ENCODE measurements around the gene UST. TPM values are rescaled to one million over a fixed set of nuclear protein-coding genes. Genes with fewer than 3 reads are reported as not detected.
"Not testable (repeated sequence)": the region's sequence is repeated elsewhere in the genome, so short reads cannot be mapped to it uniquely, and the experiment has no call there.

The UST gene
- total RNA-seq, 2 experiments from 2014 or later, result 1.5 to 2.3 TPM

DNA sequence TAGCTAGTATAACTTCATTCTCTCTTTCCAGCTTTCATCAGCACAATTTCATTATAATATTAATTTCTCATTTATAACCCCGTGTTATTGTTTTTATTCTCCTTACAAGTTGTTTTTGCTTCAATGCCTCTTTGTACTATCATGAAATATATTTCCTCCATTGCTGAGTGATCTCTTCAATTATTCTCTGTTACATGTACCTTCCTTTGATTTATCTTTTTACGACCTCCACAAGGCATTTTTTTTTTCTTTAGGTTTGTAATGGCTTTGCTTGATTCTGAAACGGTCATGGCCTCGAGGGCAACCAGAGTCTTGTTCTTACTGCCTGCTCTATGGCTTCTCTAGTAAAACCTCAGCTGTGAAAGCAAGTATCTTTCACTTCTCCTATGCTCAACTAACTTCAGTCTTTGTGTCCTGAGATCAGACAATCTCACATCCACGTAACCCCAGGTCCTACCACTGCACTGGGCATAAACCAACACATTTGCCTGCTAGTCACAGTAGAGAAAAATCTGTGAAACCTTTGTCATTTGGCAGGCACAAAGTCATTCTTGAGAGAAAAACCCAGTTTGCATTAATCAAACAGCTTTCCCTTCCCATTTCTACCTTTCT is 119.9 kb downstream of the UST start:
- H3K4me3 Mint-ChIP-seq, result no peak overlapping the region
- peaks cover 38% of the 10 kb centered on the region for H3K4me1 Mint-ChIP-seq

DNA sequence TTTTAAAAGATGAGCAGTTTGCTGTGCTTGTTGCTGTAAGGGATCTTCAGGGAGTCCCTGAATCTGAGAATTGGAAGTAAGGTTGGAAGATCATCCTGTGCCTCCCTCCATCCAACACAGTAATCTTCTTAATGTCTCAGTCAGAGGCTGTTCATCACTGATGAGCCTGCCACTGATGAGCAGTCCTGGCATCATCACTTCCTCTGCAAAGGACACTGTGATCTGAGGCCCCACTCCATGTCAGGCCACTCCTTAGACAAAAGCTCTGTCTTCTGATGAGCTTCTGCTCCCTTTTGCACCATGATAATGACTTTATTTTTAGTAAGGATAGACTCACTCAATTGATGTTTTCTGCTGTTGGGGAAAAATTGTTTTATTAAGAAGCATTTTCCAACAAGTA is 121.0 kb downstream of the UST start:
- Mint-ChIP-seq H3K27ac (peak overlapping the region; percentile 75), H3K4me1 (peaks cover 39% of the 10 kb centered on the region), H3K9me3 (ENCODE audit: low read depth) (peaks cover 2% of the 10 kb centered on the region), H3K4me3 (peak overlapping the region; percentile 34), H3K27me3 (no peaks in the 10 kb centered on the region), H3K36me3 (peaks cover 3% of the 10 kb centered on the region)
- DNase-seq, result no peak
- ATAC-seq, result peak; percentile 76
- CTCF ChIA-PET, result no interaction called here

More for the DNA sequence above, 119.9 kb downstream of the UST start:
- peaks cover 2% of the 10 kb centered on the region for H3K36me3 Mint-ChIP-seq
- no peaks in the 10 kb centered on the region for H3K27me3 Mint-ChIP-seq
- H3K27ac Mint-ChIP-seq, result no peak overlapping the region
- CTCF ChIA-PET, result interaction anchor here (0.9 kb wide), 1 partner anchor 109 kb away, joined by 3 read pairs; no protein-coding TSS in a partner anchor
- peaks cover 2% of the 10 kb centered on the region for H3K9me3 Mint-ChIP-seq (ENCODE audit: low read depth)
- ATAC-seq (no peak), DNase-seq (no peak)

DNA sequence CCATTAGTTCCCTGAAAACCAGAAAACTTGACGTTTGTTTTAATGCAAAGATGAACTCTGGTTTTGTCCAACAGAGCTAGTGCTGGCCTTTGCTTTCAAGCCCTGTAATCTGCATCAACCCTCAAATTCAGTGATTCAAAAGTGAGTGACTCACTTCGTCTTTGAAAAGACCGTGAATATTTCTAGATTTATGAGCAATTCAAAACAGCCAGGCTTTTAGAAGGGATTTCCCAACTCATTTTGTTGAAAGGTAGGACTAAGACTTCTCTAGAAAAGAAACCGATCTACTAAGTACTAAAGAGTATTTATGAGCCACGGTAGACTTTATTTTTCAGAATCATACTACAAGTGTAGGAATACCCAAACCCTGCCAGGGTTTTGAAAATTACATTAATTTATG is 121.5 kb downstream of the UST start:
- Mint-ChIP-seq H3K9me3 (ENCODE audit: low read depth) (no peaks in the 10 kb centered on the region), H3K4me1 (peaks cover 39% of the 10 kb centered on the region), H3K27me3 (no peaks in the 10 kb centered on the region), H3K4me3 (peak overlapping the region; percentile 34), H3K27ac (peak overlapping the region; percentile 75), H3K36me3 (peaks cover 2% of the 10 kb centered on the region)
- no peak for ATAC-seq
- DNase-seq, result no peak
- CTCF ChIA-PET, result no interaction called here

DNA sequence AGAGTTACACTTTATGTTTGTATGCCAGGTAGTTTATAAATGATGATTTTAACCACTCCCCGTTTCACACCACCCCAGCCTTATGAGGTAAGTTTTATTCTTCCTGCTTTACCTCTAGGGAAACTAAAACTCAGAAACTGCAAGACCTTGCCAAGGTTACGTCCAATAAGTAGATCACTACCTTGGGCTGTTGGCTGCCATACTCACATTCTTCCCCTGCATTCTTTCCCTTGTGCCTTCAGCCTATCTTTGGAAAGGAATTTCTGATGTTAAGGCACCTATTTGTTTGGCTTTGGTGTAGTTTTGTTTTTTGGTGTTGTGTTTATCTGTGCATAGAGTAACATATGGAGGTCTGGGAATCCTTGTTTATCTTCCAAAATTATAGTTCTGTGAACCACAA is 122.1 kb downstream of the UST start:
- CTCF ChIA-PET, result interaction anchor here (0.7 kb wide), 1 partner anchor 12 kb away, joined by 3 read pairs; no protein-coding TSS in a partner anchor
- ATAC-seq, result no peak
- Mint-ChIP-seq H3K27ac (peak overlapping the region; percentile 75), H3K4me1 (peaks cover 39% of the 10 kb centered on the region), H3K9me3 (ENCODE audit: low read depth) (no peaks in the 10 kb centered on the region), H3K36me3 (peaks cover 2% of the 10 kb centered on the region), H3K4me3 (peak overlapping the region; percentile 20), H3K27me3 (no peaks in the 10 kb centered on the region)
- DNase-seq, result no peak

DNA sequence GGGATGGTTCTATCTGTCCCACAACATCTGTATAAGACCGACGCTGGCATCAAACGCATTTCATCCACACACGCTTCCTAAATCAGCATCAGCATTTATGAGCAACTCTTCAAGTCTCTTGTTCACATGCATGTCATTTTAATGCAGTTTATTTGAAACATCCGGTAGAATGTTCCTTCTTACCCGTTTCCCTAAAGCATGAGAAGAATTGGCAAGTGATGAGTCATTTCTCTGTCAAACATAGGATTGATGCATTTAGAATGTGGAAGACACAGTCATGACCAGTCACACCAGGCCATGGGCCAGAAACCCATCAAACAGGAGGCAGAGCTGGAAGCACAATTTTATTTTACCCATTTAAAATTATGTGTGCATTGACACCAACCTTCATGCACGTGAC is 122.8 kb downstream of the UST start:
- no peaks in the 10 kb centered on the region for H3K27me3 Mint-ChIP-seq
- peaks cover 39% of the 10 kb centered on the region for H3K4me1 Mint-ChIP-seq
- DNase-seq (no peak), ATAC-seq (no peak)
- peaks cover 2% of the 10 kb centered on the region for H3K36me3 Mint-ChIP-seq
- no peaks in the 10 kb centered on the region for H3K9me3 Mint-ChIP-seq (ENCODE audit: low read depth)
- H3K4me3 Mint-ChIP-seq, result no peak overlapping the region
- CTCF ChIA-PET, result interaction anchor here (0.7 to 1.0 kb wide), 3 partner anchors 10 to 118 kb away, joined by 3 read pairs; no protein-coding TSS in a partner anchor
- no peak overlapping the region for H3K27ac Mint-ChIP-seq

DNA sequence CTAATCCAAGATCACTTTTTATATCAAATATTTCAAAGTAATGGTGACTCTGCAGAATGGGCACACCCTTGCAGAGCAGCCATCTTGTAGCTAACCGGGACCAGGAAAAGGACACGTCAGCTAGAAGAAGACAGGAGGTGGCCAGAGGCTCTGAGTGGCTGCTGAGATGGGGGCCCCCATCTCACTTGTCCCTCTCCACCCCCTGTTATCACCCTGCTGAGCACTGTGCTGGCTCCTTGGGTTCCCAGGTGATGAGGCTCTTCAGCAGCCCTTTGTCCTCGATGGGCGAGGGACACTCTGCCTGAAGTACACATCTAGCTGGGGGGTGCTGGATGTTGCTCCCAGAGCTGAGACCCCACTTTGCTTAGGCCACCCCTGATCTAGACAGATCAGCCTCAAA is 126.3 kb downstream of the UST start:
- H3K4me1 Mint-ChIP-seq, result peaks cover 25% of the 10 kb centered on the region
- peaks cover 2% of the 10 kb centered on the region for H3K36me3 Mint-ChIP-seq
- CTCF ChIA-PET, result no interaction called here
- no peak overlapping the region for H3K27ac Mint-ChIP-seq
- H3K4me3 Mint-ChIP-seq, result no peak overlapping the region
- no peak for ATAC-seq
- no peaks in the 10 kb centered on the region for H3K9me3 Mint-ChIP-seq (ENCODE audit: low read depth)
- DNase-seq, result no peak
- no peaks in the 10 kb centered on the region for H3K27me3 Mint-ChIP-seq

DNA sequence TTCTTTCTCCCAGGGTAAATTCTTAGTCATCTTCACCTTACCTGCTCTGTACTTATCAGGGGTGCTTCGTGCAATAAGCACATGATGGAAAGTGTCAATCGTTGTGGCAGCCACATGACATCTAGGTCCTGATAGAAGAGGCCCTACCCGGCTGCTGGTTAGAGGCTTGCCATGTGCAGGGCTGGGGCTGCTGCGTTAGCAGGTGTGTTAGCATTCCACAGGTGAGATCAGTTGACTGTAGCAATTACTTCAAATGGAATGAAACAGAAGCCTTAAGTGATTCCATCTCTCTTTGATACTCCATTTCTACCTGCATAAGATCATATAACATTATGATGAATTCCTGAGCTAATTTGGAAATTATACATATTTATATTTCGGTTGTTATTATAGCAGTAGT is 127.0 kb downstream of the UST start:
- Mint-ChIP-seq H3K4me1 (peaks cover 17% of the 10 kb centered on the region), H3K27me3 (no peaks in the 10 kb centered on the region), H3K27ac (no peak overlapping the region), H3K36me3 (peaks cover 2% of the 10 kb centered on the region), H3K4me3 (no peak overlapping the region), H3K9me3 (ENCODE audit: low read depth) (no peaks in the 10 kb centered on the region)
- DNase-seq (no peak), ATAC-seq (no peak)
- CTCF ChIA-PET, result no interaction called here

DNA sequence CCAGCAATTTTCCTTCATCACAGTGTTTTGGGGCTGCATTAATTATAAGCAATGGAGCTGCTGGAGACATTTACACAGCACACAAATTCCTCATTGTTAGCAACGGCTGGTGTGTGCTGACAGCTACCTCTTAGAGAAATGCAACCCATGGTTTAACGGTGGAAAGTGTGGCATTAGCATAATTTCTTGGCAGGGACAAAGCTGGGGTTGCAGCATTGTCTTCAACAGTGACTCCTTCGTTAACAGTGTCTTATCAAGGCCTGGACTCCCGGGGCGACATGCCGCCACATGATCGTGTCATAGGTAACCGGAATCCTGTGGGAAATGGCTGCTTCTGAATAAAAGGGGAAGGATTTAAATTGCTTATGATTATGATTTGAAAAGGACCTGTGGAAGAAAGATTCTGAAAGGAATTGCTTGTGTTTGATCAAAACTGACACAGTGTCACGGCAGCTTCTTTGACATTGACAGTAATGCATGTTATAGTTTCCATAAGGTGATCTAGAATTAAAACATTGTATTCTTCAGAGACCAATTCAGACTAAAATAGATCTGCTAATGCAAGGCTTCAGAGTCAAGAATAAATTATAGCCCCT is 128.0 kb downstream of the UST start:
- H3K36me3 Mint-ChIP-seq, result peaks cover 2% of the 10 kb centered on the region
- H3K4me1 Mint-ChIP-seq, result peaks cover 13% of the 10 kb centered on the region
- no peak overlapping the region for H3K27ac Mint-ChIP-seq
- CTCF ChIA-PET, result no interaction called here
- H3K4me3 Mint-ChIP-seq, result no peak overlapping the region
- DNase-seq, result no peak
- H3K9me3 Mint-ChIP-seq (ENCODE audit: low read depth), result no peaks in the 10 kb centered on the region
- H3K27me3 Mint-ChIP-seq, result no peaks in the 10 kb centered on the region
- no peak for ATAC-seq

DNA sequence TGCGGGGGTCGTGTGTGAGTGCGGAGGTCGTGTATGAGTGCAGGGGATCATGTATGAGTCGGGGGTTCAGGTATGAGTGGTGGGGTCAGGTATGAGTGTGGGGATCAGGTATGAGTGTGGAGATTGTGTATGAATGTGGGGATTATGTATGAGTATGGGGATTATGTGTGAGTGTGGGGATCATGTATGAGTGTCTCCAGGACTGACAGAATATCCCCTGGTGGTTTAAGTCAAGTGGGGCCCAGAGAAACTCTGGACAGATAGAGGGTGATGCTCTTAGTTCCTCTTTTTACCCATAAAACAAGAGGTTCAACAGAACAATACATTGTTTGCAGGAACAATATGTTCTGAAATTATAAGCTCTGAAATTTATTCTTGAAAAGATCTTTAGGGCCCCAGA is 131.9 kb downstream of the UST start:
- ATAC-seq, result no peak
- Mint-ChIP-seq H3K4me1 (peaks cover 2% of the 10 kb centered on the region), H3K27ac (no peak overlapping the region), H3K36me3 (no peaks in the 10 kb centered on the region), H3K4me3 (no peak overlapping the region), H3K27me3 (no peaks in the 10 kb centered on the region), H3K9me3 (ENCODE audit: low read depth) (no peaks in the 10 kb centered on the region)
- DNase-seq, result no peak
- CTCF ChIA-PET, result no interaction called here

DNA sequence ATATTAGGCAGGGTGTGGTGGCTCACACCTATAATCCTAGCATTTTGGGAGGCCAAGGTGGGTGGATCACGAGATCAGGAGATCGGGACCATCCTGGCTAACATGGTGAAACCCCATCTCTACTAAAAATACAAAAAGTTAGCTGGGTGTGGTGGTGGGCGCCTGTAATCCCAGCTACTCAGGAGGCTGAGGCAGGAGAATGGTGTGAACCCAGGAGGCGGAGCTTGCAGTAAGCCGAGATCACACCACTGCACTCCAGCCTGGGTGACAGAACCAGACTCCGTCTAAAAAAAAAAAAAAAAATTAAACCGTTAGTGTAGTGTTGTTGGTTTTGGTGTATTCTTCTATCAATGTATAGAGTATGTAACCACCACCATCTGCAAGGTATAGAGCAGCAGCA is 133.9 kb downstream of the UST start:
- H3K9me3 Mint-ChIP-seq (ENCODE audit: low read depth); H3K4me3 Mint-ChIP-seq; H3K27me3 Mint-ChIP-seq; H3K36me3 Mint-ChIP-seq; H3K4me1 Mint-ChIP-seq; H3K27ac Mint-ChIP-seq; CTCF ChIA-PET; DNase-seq; ATAC-seq: not testable (repeated sequence)

DNA sequence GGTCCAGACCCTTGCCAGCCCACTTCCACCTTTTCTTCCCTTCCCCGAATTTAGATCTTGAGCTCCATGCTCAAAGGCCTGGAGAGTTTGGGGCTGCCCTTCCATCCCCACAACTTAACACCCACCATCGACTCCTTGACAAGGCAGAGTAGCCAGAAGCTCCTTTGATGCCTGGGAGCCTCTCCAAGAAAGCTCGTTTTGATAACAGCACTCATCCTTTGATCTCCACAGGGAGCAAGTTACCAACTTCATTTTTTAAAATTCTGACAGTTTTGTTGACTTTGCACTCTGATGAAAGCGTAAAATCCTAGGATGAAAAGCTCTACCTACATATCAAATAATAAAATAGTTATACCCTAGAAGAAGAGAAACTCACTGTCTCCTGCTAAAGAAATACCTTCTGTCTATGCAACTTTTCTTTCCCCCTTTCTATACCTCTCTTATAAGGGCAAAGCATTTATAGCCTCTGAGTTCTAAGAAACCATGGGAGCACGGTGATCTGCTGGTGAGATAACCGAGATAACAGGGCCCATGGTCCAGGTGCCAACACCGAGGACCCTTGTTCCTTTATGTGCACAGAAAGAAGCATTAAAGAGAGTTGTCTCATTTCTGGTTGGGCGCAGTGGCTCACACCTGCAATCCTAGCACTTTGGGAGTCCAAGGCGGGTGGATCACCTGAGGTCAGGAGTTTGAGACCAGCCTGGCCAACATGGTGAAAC is 134.9 kb downstream of the UST start:
- H3K4me3 Mint-ChIP-seq, result no peak overlapping the region
- CTCF ChIA-PET, result no interaction called here
- no peaks in the 10 kb centered on the region for H3K27me3 Mint-ChIP-seq
- peaks cover 2% of the 10 kb centered on the region for H3K4me1 Mint-ChIP-seq
- DNase-seq (no peak), ATAC-seq (no peak)
- H3K9me3 Mint-ChIP-seq (ENCODE audit: low read depth), result no peaks in the 10 kb centered on the region
- no peaks in the 10 kb centered on the region for H3K36me3 Mint-ChIP-seq
- H3K27ac Mint-ChIP-seq, result no peak overlapping the region

DNA sequence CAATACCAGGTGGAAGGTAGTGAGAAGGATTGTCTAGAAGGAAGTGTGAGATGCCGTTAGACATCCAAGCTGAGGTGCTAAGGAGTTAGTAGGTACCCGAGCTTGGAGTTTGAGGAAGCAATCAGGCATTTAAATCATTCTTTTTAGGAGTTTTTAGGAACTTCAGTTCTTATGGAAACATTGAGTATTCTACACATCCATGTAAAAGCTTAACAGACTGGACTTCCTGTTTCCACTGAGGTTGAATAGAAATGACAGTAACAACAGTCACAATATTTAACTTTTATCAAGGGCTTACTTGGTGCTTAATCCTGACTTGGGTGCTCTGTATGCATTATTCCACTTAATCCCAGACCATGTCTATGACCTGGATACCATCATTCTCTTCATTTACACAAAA is 136.4 kb downstream of the UST start:
- no peak overlapping the region for H3K27ac Mint-ChIP-seq
- no peaks in the 10 kb centered on the region for H3K9me3 Mint-ChIP-seq (ENCODE audit: low read depth)
- peaks cover 2% of the 10 kb centered on the region for H3K4me1 Mint-ChIP-seq
- CTCF ChIA-PET, result no interaction called here
- ATAC-seq (no peak), DNase-seq (no peak)
- no peak overlapping the region for H3K4me3 Mint-ChIP-seq
- no peaks in the 10 kb centered on the region for H3K27me3 Mint-ChIP-seq
- H3K36me3 Mint-ChIP-seq, result no peaks in the 10 kb centered on the region

DNA sequence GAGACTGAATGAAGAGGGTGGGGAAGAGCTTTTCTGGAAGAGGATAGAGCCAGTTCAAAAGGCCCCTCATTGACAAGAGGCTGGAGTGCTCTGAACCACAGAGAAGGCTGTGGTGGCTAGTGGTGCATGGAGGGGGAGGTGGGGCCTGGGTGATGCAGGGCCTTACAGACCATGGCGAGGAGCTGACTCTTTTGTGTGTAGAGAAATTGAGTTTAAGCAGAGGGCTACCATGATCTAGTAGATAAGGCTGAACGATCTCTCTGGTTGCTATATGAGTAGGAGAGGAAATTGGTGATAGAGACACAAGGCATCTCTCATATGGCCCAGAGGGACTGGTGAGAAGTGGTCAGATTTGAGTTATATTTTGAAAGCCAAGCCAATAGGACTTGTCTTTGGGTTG is 137.6 kb downstream of the UST start:
- no peak for DNase-seq
- no peaks in the 10 kb centered on the region for H3K27me3 Mint-ChIP-seq
- no peaks in the 10 kb centered on the region for H3K9me3 Mint-ChIP-seq (ENCODE audit: low read depth)
- peaks cover 2% of the 10 kb centered on the region for H3K4me1 Mint-ChIP-seq
- H3K4me3 Mint-ChIP-seq, result no peak overlapping the region
- ATAC-seq, result peak; percentile 33
- CTCF ChIA-PET, result interaction anchor here (1.2 kb wide), 1 partner anchor 14 kb away, joined by 3 read pairs; no protein-coding TSS in a partner anchor
- no peaks in the 10 kb centered on the region for H3K36me3 Mint-ChIP-seq
- no peak overlapping the region for H3K27ac Mint-ChIP-seq
